ENCODE results near the gene TACR3.
A peak's percentile ranks its signal among the peaks of the same experiment; 100 is the strongest.
"Not testable (repeated sequence)": the region's sequence is repeated elsewhere in the genome, so short reads cannot be mapped to it uniquely, and the experiment has no call there.

TACR3 gene, protein sequence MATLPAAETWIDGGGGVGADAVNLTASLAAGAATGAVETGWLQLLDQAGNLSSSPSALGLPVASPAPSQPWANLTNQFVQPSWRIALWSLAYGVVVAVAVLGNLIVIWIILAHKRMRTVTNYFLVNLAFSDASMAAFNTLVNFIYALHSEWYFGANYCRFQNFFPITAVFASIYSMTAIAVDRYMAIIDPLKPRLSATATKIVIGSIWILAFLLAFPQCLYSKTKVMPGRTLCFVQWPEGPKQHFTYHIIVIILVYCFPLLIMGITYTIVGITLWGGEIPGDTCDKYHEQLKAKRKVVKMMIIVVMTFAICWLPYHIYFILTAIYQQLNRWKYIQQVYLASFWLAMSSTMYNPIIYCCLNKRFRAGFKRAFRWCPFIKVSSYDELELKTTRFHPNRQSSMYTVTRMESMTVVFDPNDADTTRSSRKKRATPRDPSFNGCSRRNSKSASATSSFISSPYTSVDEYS

DNA sequence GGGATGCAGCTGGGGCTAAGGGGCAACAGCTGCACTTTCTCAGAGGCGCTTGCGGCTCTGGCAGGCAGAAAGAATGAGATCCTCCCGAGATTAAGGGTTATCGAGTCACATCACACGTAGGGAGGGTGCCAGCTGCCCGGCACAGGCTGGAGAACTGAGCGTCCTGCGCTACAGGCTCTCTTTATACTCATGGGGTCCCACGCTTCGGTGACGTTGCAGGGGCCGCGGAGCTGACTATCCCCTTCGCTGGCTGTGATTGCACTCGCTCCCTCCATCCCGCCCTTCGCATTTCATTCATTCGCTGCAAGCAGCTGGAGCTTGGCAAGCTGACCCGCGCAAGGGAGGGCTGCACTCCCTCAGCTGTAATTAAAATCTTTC is at the start of gene TACR3:
TSS of gene TACR3 (minus strand) at position 156 of the 378 bp plus-strand sequence. CDS start 310 bp downstream, outside the sequence.
- Histone ChIP-seq H3K4me3 (ENCODE audit: insufficient read length, low read depth) (peak within 1 kb of the TSS; percentile 56), H3K9ac (ENCODE audit: insufficient read length, low read depth) (peak within 1 kb of the TSS; percentile 59), H3K36me3 (ENCODE audit: insufficient read depth, insufficient read length, low read length) (no peaks in the 10 kb centered on the region), H3K4me1 (ENCODE audit: insufficient read depth, insufficient read length) (no peaks in the 10 kb centered on the region), H3K27me3 (ENCODE audit: insufficient read depth, insufficient read length) (peaks cover 4% of the 10 kb centered on the region), H3K9me3 (ENCODE audit: insufficient read depth, low read length) (no peaks in the 10 kb centered on the region)
- no peak for TF ChIP-seq YY1 (IDR thresholded peaks at IDR 0.05; ENCODE audit: insufficient read depth, insufficient read length)
- no peak for TF ChIP-seq SUZ12 (IDR thresholded peaks at IDR 0.05; ENCODE audit: extremely low read depth, insufficient read depth, insufficient read length)
- TF ChIP-seq ZNF274 (IDR thresholded peaks at IDR 0.05; ENCODE audit: low read depth, low read length): no peak
- no peak for DNase-seq (ENCODE audit: low read depth, low spot score)

DNA sequence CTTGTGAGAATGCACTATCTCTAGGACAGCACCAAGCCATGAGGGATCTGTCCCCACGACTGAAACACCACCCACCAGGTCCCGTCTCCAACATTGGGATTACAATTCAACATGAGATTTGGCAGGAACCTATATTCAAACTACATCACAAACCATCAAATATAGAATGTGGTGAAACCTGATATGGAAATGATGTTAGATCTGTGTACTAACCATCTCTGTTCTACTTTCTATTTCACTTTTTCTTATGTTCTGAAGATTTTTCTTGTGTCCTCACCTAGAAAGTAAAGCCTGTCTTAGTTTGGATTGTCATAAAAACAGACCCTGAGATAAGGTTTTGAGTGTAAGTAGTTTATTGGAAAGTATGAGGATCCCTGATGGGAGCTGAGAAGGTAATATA is 37.8 kb upstream of the TACR3 start:
- Histone ChIP-seq H3K4me3 (ENCODE audit: insufficient read length, low read depth) (no peak overlapping the region), H3K36me3 (ENCODE audit: insufficient read depth, insufficient read length, low read length) (no peaks in the 10 kb centered on the region), H3K9me3 (ENCODE audit: insufficient read depth, low read length) (no peaks in the 10 kb centered on the region; the same call in 1 of the 2 replicates), H3K27me3 (ENCODE audit: insufficient read depth, insufficient read length) (no peaks in the 10 kb centered on the region), H3K4me1 (ENCODE audit: insufficient read depth, insufficient read length) (no peaks in the 10 kb centered on the region), H3K9ac (ENCODE audit: insufficient read length, low read depth) (no peak overlapping the region)
- TF ChIP-seq YY1 (IDR thresholded peaks at IDR 0.05; ENCODE audit: insufficient read depth, insufficient read length) (no peak), ZNF274 (IDR thresholded peaks at IDR 0.05; ENCODE audit: low read depth, low read length) (no peak), SUZ12 (IDR thresholded peaks at IDR 0.05; ENCODE audit: extremely low read depth, insufficient read depth, insufficient read length) (no peak)
- DNase-seq (ENCODE audit: low read depth, low spot score): no peak

DNA sequence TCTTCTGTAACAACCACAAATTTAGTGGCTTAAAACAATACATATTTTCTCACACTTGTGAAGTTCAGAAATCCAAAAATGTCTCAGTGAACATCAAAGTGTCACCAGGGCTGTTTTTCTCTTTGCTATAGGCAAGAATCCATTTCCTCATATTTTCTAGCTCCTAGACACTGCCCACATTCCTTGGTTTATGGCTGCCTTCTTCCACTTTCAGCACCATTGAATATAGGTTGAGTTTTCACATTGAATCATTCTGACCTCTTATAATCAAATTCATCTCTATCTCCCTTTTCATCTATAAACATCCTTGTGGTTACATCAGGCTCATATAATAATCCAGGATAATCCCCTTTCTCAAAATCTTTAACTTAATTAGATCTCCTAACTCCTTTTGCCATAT is 37.0 kb upstream of the TACR3 start:
- Histone ChIP-seq H3K36me3 (ENCODE audit: insufficient read depth, insufficient read length, low read length) (no peaks in the 10 kb centered on the region), H3K27me3 (ENCODE audit: insufficient read depth, insufficient read length) (no peaks in the 10 kb centered on the region), H3K4me3 (ENCODE audit: insufficient read length, low read depth) (no peak overlapping the region), H3K4me1 (ENCODE audit: insufficient read depth, insufficient read length) (no peaks in the 10 kb centered on the region), H3K9me3 (ENCODE audit: insufficient read depth, low read length) (no peaks in the 10 kb centered on the region; the same call in 1 of the 2 replicates), H3K9ac (ENCODE audit: insufficient read length, low read depth) (no peak overlapping the region)
- TF ChIP-seq SUZ12 (IDR thresholded peaks at IDR 0.05; ENCODE audit: extremely low read depth, insufficient read depth, insufficient read length) (no peak), ZNF274 (IDR thresholded peaks at IDR 0.05; ENCODE audit: low read depth, low read length) (no peak), YY1 (IDR thresholded peaks at IDR 0.05; ENCODE audit: insufficient read depth, insufficient read length) (no peak)
- DNase-seq (ENCODE audit: low read depth, low spot score): no peak

DNA sequence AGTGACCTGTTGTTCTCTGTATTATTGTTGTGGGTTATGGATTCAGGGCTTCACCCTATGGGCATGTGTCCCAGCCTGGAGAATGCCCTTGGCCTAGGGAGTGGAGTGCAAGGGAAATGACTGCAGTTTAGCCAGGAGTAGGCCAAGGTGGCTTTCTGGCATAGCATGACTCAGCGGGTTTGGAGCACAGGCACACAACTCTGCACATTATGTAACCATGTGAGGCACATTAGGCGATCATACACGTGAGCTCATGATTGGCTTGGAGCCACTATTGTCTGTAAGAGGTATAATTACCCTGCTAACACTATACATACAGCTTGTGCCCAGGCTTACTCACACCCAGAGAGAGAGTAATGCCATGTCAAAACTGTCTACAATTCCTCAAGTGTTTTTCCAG is 35.1 kb upstream of the TACR3 start:
- H3K27me3 ChIP-seq (ENCODE audit: insufficient read depth, insufficient read length): no peaks in the 10 kb centered on the region
- H3K36me3 ChIP-seq (ENCODE audit: insufficient read depth, insufficient read length, low read length): no peaks in the 10 kb centered on the region
- no peaks in the 10 kb centered on the region for H3K4me1 ChIP-seq (ENCODE audit: insufficient read depth, insufficient read length)
- no peak overlapping the region for H3K9ac ChIP-seq (ENCODE audit: insufficient read length, low read depth)
- H3K9me3 ChIP-seq (ENCODE audit: insufficient read depth, low read length): no peaks in the 10 kb centered on the region; the same call in 1 of the 2 replicates
- TF ChIP-seq YY1 (IDR thresholded peaks at IDR 0.05; ENCODE audit: insufficient read depth, insufficient read length): no peak
- TF ChIP-seq SUZ12 (IDR thresholded peaks at IDR 0.05; ENCODE audit: extremely low read depth, insufficient read depth, insufficient read length): no peak
- TF ChIP-seq ZNF274 (IDR thresholded peaks at IDR 0.05; ENCODE audit: low read depth, low read length): no peak
- no peak for DNase-seq (ENCODE audit: low read depth, low spot score)
- no peak overlapping the region for H3K4me3 ChIP-seq (ENCODE audit: insufficient read length, low read depth)

DNA sequence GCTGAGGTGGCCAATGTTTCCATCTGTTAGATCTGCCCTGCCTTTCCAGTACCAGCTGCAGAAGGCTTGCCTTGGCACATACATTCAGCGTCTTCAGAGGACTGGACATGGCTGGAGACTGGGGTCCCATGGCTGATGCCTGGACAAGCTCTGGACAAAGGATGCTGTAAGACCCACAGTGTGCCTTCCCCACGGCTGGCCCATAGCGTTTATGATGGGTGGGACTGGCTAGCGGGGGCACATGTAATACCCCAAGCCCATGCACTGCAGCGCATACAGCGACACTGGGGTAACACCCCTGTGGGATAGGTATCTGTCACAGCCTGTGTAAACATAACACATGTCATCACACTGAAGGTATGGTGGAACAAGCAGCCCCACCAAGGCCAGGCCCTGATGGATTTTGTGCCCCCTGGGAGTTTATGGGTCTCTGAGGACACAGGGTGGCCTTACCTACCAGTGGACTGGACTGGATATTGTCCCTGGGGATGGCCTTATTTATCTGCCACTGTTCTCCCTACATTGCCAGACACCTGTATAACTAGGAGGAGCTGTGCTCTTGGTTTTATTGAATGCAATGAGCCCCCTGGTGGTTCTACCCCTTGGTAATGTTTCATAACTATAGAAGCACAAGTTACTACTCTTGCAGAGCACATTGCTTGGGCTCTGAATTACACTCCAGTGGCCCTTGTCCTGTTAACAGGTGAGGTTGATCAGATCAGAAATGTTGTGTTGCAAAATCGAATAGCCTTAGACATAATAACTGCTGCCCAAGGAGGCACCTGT is 34.3 kb upstream of the TACR3 start:
- DNase-seq (ENCODE audit: low read depth, low spot score): no peak
- TF ChIP-seq YY1 (IDR thresholded peaks at IDR 0.05; ENCODE audit: insufficient read depth, insufficient read length): no peak
- no peak for TF ChIP-seq ZNF274 (IDR thresholded peaks at IDR 0.05; ENCODE audit: low read depth, low read length)
- no peak for TF ChIP-seq SUZ12 (IDR thresholded peaks at IDR 0.05; ENCODE audit: extremely low read depth, insufficient read depth, insufficient read length)
- no peaks in the 10 kb centered on the region for H3K36me3 ChIP-seq (ENCODE audit: insufficient read depth, insufficient read length, low read length)
- no peaks in the 10 kb centered on the region for H3K4me1 ChIP-seq (ENCODE audit: insufficient read depth, insufficient read length)
- H3K4me3 ChIP-seq (ENCODE audit: insufficient read length, low read depth): no peak overlapping the region
- no peaks in the 10 kb centered on the region; the same call in 1 of the 2 replicates for H3K9me3 ChIP-seq (ENCODE audit: insufficient read depth, low read length)
- H3K27me3 ChIP-seq (ENCODE audit: insufficient read depth, insufficient read length): no peaks in the 10 kb centered on the region
- no peak overlapping the region for H3K9ac ChIP-seq (ENCODE audit: insufficient read length, low read depth)

DNA sequence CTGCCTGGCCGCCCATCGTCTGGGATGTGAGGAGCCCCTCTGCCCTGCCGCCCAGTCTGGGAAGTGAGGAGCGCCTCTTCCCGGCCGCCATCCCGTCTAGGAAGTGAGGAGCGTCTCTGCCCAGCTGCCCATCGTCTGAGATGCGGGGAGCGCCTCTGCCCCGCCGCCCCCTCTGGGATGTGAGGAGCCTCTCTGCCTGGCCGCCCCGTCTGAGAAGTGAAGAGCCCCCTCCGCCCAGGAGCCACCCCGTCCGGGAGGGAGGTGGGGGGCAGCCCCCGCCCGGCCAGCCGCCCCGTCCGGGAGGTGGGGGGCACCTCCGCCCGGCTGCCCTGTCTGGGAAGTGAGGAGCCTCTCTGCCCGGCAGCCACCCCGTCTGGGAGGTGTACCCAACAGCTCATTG is 3.4 kb upstream of the TACR3 start:
- not testable (repeated sequence) for H3K27me3 ChIP-seq (ENCODE audit: insufficient read depth, insufficient read length); H3K9ac ChIP-seq (ENCODE audit: insufficient read length, low read depth); H3K9me3 ChIP-seq (ENCODE audit: insufficient read depth, low read length); H3K4me3 ChIP-seq (ENCODE audit: insufficient read length, low read depth); DNase-seq (ENCODE audit: low read depth, low spot score); H3K4me1 ChIP-seq (ENCODE audit: insufficient read depth, insufficient read length); H3K36me3 ChIP-seq (ENCODE audit: insufficient read depth, insufficient read length, low read length)

DNA sequence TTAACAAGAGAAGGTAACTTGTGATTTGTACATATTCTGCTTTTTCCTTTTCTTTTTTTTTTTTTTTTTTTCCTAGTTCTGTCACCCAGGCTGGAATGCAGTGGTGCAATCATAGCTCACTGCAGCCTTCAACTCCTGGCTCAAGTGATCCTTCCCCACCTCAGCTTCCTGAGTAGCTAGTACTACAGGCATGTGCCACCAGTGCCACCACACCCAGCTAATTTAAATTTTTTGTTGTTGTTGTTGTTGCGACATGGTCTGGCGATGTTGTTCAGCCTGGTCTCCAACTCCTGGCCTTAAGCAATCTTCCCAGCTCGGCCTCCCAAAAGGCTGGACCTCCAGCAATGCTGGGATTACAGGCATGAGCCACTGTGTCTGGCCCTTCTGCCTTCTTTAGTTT is 1.5 kb upstream of the TACR3 start:
- Histone ChIP-seq H3K4me3 (ENCODE audit: insufficient read length, low read depth) (no peak overlapping the region), H3K9me3 (ENCODE audit: insufficient read depth, low read length) (no peaks in the 10 kb centered on the region), H3K36me3 (ENCODE audit: insufficient read depth, insufficient read length, low read length) (no peaks in the 10 kb centered on the region), H3K4me1 (ENCODE audit: insufficient read depth, insufficient read length) (no peaks in the 10 kb centered on the region), H3K9ac (ENCODE audit: insufficient read length, low read depth) (no peak overlapping the region), H3K27me3 (ENCODE audit: insufficient read depth, insufficient read length) (peaks cover 4% of the 10 kb centered on the region)
- DNase-seq (ENCODE audit: low read depth, low spot score): no peak
- no peak for TF ChIP-seq ZNF274 (IDR thresholded peaks at IDR 0.05; ENCODE audit: low read depth, low read length)
- no peak for TF ChIP-seq YY1 (IDR thresholded peaks at IDR 0.05; ENCODE audit: insufficient read depth, insufficient read length)
- TF ChIP-seq SUZ12 (IDR thresholded peaks at IDR 0.05; ENCODE audit: extremely low read depth, insufficient read depth, insufficient read length): no peak

Data from NT2/D1 (cell line).